Raji (cell line): Measurements from ENCODE around the gene MUC20.

Source experiments
- POLR2A ChIP-seq: IDR thresholded peaks from 2 replicates; pipeline ENCODE4 v1.6.1; 2011; ENCODE audit warnings: low read depth, low read length, control low read depth; ENCODE audit not compliant: insufficient read depth

Gene MUC20

DNA sequence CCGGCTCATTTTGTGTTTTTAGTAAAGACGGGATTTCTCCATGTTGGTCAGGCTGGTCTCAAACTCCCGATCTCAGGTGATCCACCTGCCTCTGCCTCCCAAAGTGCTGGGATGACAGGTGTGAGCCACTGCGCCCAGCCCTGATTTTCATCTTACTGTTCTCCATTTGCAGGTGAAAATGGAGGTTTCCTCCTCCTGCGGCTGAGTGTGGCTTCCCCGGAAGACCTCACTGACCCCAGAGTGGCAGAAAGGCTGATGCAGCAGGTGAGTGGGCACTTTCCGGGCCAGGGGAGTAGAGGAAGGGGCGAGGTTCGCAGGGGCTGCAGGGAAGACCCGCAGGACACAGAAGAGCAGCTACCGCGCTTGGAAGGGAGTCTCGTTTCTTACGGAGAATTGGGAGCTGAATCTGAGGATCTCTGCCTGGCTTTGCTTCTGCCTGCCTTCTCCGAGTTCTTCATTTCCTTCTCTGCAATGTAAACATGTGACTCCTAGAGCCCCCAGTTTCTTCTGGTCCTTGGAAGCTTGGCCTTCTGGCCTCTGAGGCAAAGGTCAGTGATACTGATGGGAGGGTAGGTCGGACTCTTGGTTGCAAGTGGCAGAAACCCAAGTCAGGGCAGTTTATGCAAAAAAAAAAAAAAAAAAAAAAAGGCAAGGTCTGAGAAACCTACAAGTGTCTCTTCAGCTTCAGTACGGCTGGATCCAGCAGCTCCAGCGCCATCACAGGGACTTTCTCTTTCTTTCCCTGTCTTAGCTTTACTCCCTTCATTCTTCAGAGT, 8.9 kb downstream of the MUC20 start:
- TF ChIP-seq POLR2A = no peak

DNA sequence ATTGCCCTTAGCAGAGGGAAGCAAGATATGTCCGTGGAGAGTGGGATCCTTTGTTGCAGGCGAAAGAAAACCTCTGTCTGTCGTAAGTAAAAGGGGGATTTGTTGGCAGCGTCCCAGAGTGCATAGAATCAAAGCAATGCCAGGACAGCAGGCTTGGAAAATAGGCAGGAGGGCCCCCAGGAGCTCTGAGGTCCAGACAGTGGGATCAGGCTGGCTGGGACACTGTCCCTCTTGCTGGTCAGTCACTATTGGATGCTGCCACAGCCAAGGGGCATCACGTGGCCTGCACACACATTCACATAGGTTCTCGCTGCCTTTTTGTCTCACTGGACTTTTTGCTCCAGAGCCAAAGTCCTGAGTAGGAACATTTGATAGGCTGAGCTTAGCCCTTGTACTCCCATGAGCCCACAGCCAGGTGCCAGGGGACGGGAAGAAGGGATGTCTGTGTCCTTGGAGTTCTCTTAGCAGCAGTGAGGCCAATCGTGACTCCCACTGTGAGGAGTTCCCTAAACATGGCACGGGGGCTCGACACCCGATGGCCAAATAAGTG, 10.7 kb downstream of the MUC20 start:
- TF ChIP-seq POLR2A = no peak

DNA sequence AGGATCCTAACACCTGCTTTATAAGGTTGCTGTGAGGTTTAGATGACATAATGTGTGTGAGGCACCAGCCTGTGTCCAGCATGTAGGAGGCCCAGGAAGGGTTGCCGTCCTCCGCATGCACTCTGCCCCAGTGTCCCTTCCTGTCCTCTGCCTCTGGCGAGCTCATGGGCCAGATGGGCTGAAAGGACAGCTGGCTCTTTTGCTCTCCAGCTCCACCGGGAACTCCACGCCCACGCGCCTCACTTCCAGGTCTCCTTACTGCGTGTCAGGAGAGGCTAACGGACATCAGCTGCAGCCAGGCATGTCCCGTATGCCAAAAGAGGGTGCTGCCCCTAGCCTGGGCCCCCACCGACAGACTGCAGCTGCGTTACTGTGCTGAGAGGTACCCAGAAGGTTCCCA, 12.2 kb downstream of the MUC20 start:
- TF ChIP-seq POLR2A = no peak

DNA sequence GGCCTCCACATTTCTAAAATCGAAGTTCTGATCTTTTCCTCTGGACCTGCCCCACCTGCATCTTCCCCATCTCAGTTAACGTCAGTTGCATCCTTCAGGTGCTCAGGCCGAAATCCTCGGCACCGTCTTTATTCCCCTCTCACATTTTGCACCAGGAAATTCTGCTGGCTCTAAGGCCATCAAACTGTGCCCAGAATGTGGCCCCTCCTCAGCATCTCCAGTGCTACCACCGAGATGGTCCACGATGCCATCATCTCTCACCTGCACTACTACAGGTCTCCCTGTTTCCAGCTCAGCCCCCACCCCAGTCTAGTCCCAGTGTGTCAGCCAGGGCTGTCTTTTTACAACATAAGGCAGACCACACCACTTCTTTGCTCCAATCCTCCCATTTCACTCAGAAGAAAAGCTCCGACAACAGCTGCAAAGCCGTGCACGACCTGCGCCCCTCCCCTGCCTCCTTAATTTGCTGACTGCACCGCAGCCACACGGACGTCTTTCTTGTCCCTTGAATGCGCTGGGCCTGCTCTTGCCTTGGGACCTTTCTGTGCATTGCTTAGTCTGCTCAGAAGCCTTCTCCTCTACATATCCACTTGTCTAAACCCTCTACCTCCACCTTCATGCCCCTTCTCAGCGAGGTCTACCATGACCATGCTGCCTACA, 14.4 kb downstream of the MUC20 start:
- TF ChIP-seq POLR2A = no peak

DNA sequence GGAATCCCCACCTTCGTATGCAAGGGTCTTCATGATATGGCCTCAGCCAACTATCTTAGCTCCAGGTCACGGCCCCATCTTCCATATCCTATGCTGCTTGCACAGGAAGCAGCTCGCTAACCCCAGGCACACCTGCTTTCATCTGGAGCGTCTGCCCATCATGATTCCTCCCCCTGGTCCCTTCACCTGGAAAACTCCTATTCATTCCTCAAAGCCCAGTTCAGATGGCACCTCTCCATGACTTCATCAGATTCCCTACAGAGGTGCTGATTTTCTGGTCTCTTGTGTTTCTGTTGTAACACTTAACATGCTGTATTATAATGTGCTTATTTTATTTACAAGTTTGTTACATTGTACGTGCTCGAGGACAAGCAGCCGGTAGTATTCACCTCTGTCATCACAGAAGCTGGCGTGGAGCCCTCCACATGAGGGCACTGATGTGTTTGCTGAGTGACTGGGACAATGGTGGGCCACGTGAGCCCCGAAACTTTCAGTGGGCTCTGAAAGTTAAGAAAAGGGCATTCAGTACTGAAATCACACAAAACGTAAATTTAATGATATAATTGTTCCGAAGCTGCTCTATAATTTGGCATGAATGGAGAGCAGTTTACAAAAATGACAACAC, 16.2 kb downstream of the MUC20 start:
- no peak for TF ChIP-seq POLR2A

DNA sequence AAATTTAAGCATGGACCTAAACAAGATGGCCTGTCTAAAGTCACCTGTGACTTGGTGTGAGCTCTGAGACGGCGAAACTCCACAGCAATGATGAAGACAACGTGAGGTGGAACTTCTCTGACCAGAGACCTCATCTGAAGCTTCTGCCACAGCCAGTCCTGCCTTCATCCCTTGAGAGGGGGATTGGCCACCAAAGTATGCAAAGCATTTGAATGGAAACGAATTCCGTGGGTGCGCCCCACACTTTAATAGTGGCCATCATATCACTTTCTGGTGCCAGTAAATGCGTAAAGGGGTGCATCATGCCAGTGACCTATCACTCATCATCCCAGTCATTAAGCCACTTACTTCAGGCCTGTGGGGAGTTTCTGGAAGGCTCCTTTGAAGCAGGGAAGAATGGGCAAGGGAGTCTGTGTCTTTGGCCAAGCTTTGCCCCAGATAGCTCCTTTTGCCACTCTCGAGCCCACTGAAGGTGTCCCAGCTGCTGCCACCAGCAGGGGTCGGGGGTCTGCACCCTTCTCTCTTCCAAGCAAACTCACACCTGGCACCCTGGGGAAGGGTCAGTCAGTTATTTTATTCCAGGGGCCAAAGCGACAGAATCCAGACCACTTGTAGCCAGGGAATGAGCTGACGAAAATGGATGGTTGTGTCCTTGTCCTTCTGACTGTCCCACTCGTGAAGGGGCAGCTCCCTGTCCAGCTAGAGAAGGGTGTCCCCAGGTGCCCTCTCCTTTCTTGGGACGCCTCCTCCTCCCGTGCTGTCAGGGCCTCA, 17.7 kb downstream of the MUC20 start:
- TF ChIP-seq POLR2A = no peak

DNA sequence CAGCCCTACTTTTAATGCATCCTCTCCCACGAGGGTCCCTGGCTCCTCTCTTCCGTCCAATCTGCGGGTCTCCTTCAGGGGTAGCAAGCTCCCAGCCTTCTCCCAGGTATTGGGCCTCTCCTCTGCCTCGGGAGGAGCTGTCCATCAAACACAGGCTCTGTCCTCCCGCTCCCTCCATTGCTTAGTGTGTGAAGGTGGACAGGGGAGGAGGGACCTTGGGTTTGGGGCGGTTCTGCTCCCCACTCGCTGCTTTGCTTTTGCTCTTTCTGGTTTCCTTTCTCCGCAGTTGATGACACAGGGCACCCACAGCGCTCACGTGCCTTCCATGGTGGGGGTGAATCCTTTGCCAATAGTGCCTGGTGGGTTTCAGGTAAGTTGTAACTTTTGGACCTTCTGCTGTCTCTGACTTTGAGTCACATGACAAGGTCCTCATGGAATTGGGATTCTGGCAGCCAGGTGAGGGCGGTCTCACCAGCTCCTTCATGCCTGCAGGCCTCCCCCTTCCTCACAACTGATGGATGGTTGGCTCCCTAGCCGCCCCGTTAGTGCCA, 18.9 kb downstream of the MUC20 start:
- no peak for TF ChIP-seq POLR2A

DNA sequence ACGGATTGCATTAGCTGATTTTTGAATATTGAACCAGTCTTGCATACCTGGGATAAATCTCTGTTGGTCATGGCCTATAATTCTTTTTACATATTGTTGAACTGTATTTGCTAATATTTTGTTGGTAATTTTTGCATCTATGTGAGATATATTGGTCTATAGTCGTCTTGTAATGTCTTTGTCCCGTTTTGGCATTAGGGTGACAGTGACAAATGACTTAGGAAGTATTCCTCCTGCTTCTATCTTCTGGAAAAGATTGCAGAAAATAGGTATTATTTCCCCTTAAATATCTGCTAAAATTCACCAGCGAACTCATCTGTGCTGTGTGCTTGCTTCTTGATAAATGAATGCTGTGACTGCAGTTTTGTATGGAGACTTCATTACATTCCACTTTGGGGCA, 23.7 kb downstream of the MUC20 start:
- no peak for TF ChIP-seq POLR2A

DNA sequence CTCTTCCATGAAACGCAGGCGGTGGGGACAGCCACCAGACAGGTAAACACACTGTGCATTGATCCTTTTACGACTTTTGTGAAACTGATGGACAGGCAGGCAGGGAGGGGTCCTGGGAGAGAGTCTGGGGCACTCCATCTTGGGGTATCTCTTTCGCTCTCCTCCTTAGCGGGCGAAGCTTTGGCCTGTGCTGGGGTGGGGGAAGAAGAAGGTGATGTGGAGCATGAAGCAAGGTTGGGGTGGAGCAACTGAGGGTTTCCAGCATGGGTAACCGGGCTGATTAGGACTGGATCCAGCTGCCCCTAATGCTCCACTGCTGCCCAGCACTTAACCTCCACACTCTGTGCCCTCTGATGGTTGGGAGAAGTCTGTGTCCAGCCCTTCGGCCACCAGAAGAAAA, 25.6 kb downstream of the MUC20 start:
- no peak for TF ChIP-seq POLR2A

DNA sequence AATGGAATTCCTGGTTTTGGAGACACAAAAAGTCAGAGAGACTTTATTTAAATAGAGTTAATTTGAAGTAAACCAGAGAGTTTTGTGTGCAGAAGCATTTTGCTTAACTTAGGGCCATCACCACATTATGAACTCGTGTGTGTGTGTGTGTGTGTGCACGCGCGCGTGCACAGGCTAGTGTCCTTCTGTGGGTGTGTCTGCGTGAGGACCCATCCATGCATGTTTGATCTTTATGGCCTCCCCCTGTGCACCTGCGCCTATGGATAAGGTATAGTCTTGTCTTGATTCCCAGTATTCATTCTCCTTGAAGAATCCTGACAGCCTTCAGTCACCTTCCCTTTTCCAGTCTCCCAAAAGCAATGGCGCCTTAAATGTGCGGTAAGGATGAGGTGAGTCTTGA, 26.0 kb downstream of the MUC20 start:
- no peak for TF ChIP-seq POLR2A

DNA sequence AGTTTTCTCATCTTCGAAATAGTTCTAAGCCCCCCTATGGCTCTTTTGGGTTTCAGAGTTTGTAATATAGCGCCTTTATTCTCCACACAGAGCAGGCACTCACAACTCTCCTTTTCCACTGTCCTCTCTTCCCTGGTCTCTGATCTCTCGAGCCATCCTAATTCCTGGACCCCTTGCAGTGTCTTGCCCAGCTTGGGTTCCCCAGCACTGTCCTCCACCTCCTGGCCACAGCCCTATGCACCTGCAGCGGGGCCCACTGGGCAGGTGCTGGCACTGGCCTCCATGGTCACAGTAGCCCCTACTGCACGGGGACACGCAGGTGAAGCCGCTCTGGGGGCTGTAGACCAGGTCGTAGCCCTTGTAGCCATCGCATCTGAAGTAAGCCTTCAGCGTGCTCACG, 27.9 kb downstream of the MUC20 start:
- TF ChIP-seq POLR2A = no peak

DNA sequence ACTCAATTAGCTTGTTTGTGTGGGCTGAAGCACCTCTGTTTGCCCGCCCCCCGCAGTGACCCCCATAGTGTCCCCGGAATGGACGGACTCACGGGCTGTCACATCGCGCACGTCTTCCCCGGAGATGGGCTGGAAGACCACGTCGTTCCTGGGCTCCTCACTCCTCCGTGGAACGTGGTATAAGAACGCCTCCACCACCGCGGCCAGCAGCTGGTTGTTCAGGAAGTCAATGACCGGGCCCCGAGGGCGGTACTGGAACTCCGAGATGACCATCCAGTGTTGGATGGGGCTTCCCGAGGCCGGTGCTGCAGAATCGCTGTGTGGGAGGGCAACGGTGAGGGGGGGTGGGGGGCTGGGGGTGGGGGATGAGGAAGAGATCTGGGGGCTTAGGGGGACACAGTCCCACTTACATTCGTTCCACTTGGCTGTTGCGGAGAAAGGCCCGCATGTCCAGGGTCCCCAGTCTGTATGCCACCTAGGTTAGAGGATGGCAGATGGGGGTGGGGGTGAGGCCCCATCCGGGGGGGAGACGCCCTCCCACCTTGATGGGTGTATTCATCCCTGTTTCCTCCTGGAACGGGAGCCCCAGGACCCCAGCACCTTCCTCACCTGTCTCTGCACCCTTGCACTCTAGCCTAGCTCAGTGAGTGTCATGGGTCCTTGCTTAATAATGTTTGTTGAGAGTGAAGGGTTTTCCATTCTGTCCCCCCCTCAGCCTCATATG, 30.2 kb downstream of the MUC20 start:
- TF ChIP-seq POLR2A = no peak

DNA sequence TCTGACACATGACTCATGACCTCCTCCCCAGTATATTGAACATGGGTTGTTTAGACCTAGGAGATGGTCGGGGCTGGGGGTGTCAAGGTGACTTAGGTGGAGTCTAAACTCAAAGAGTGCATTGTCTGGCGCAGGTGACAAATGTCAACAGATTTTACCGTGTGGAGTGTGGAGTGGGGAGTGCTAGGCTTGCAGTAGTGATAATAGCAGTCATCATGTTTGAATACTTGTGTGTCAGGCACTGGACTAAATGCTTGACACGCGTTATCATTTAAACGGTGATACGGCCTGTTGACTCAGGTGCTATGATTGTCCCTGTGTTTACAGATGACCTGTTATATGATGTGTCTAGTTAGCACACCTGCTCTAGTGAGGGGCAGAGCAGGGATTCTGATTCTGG, 30.8 kb downstream of the MUC20 start:
- TF ChIP-seq POLR2A = no peak

DNA sequence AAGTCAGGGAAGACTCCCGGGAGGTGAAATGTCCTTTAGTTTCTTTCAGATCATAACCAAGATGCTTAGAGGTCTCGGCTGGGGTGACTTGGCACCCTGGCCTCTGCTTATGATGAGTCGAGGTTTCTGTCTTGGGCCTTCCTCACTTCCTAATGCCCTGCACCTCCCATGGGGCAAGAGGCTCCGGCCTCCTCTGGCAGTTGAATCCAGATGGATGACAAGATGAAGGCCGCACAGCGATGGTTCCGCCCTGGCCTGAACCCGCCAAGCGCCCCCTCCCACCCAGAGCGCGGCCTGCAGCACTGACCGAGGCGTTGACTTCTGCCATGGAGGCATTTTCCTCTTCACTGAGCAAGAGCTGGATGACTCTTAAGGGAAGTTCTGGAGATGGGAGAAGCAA, 31.3 kb downstream of the MUC20 start:
- no peak for TF ChIP-seq POLR2A
